Liver (tissue), 3 donors: Measurements from ENCODE around the gene LRP11.

Source experiments
- CTCF ChIP-seq: fragments of 150-350 bp; IDR thresholded peaks from 2 replicates; pipeline ENCODE4 v1.5.1; 2017; ENCODE audit warnings: improper control_type of control experiment, low read depth, low read length; ENCODE audit not compliant: missing input control
- GABPA ChIP-seq, 2 donors: IDR thresholded peaks in 1 of 2; conservative IDR thresholded peaks in 1 of 2; 2 replicates each; pipeline ENCODE4 v1.6.1; 2016; ENCODE audit warnings: antibody characterized with exemption in 2 of 2, mild to moderate bottlenecking in 1 of 2, moderate library complexity in 1 of 2
- JUND ChIP-seq, 2 donors: IDR thresholded peaks; 2 replicates each; pipeline ENCODE4 v1.6.1; 2016; ENCODE audit warnings: antibody characterized with exemption in 2 of 2
- MAX ChIP-seq: IDR thresholded peaks from 2 replicates; pipeline ENCODE4 v1.6.1; 2016; ENCODE audit warnings: antibody characterized with exemption
- RAD21 ChIP-seq, 2 donors: IDR thresholded peaks; 2 replicates each; pipeline ENCODE4 v1.6.1; 2016; ENCODE audit warnings: antibody characterized with exemption in 2 of 2, mild to moderate bottlenecking in 2 of 2
- REST ChIP-seq: IDR thresholded peaks from 2 replicates; pipeline ENCODE4 v1.6.1; 2016; ENCODE audit warnings: antibody characterized with exemption, mild to moderate bottlenecking
- SP1 ChIP-seq: IDR thresholded peaks from 2 replicates; pipeline ENCODE4 v1.6.1; 2018; ENCODE audit warnings: antibody characterized with exemption, mild to moderate bottlenecking
- TAF1 ChIP-seq: conservative IDR thresholded peaks from 2 replicates; pipeline ENCODE4 v1.6.1; 2016; ENCODE audit warnings: antibody characterized with exemption, mild to moderate bottlenecking
- YY1 ChIP-seq: IDR thresholded peaks from 2 replicates; pipeline ENCODE4 v1.6.1; 2016; ENCODE audit warnings: antibody characterized with exemption, mild to moderate bottlenecking
- ZBTB33 ChIP-seq: IDR thresholded peaks from 2 replicates; pipeline ENCODE4 v1.6.1; 2016; ENCODE audit warnings: antibody characterized with exemption
- donor health status: healthy.
- donor health status: healthy.

- TF ChIP-seq CTCF (no peak), MAX (no peak), ZBTB33 (no peak), GABPA (IDR thresholded peaks at IDR 0.05 in 1 of 2, conservative IDR thresholded peaks at IDR 0.05 in 1 of 2) (no peak), YY1 (no peak), RAD21 (IDR thresholded peaks at IDR 0.05) (no peak), JUND (IDR thresholded peaks at IDR 0.05) (no peak), TAF1 (no peak), REST (no peak), SP1 (no peak)
These were observed 6.6 kb downstream of the LRP11 start for GRCh38 chr6:149857541-149857940.
